COLO668 (cell line): ENCODE data around the gene PLEKHG5.
A peak's percentile ranks its signal among the peaks of the same experiment; 100 is the strongest.

Experiments
- DNase-seq: peaks from one replicate; lab custom pipeline; 2025; ENCODE audit not compliant: unreplicated experiment; lab: John Stamatoyannopoulos, UW

PLEKHG5 gene

GRCh38 chr1:6427441-6428390 is 63.8 kb downstream of the PLEKHG5 start:
- DNase-seq = peak; percentile 46

- no peak for DNase-seq
Observed at GRCh38 chr1:6426972-6427350, 64.5 kb downstream of the PLEKHG5 start.

- DNase-seq = no peak
Observed at GRCh38 chr1:6426277-6426971, 65.0 kb downstream of the PLEKHG5 start.

GRCh38 chr1:6425658-6426057 is 65.8 kb downstream of the PLEKHG5 start:
- no peak for DNase-seq

- DNase-seq = peak; percentile 73
Observed at GRCh38 chr1:6424619-6425593, 66.6 kb downstream of the PLEKHG5 start, which contains the start of gene ESPN. TSS of gene ESPN (plus strand) at chr1:6424776. CDS start at chr1:6424956, 180 bp downstream.

- peak; percentile 38 for DNase-seq
Observed at GRCh38 chr1:6424000-6424565, 67.4 kb downstream of the PLEKHG5 start.

GRCh38 chr1:6423321-6423999 is 68.0 kb downstream of the PLEKHG5 start:
- peak; percentile 97 for DNase-seq

- no peak for DNase-seq
Observed at GRCh38 chr1:6421266-6421665, 70.2 kb downstream of the PLEKHG5 start.

- no peak for DNase-seq
Observed at GRCh38 chr1:6420454-6421042, 70.9 kb downstream of the PLEKHG5 start.

GRCh38 chr1:6419804-6420453 is 71.5 kb downstream of the PLEKHG5 start, which contains the start of gene HES2:
TSS of gene HES2 (minus strand) at chr1:6419919. CDS start at chr1:6419820, 99 bp downstream.
- peak; percentile 56 for DNase-seq

GRCh38 chr1:6419397-6419803 is 72.1 kb downstream of the PLEKHG5 start:
- peak; percentile 56 for DNase-seq

- peak; percentile 64 for DNase-seq
Observed at GRCh38 chr1:6418668-6419396, 72.6 kb downstream of the PLEKHG5 start.

- no peak for DNase-seq
Observed at GRCh38 chr1:6417961-6418667, 73.4 kb downstream of the PLEKHG5 start.
